ENCODE results near the gene STUB1. TPM values are rescaled to one million over a fixed set of nuclear protein-coding genes. Genes with fewer than 3 reads are reported as not detected.
A peak's percentile ranks its signal among the peaks of the same experiment; 100 is the strongest.

Gene STUB1
- total RNA-seq, 4 donors from 2014 or later, result 155 to 215 (median 178) TPM

GRCh38 chr16:718389-718788, 38.2 kb downstream of the STUB1 start:
- intact Hi-C loops (cut with DNase I), result no loop called here
- peaks cover 43 to 78% (median 66%) of the 10 kb centered on the region in 4 donors for H3K4me1 ChIP-seq

GRCh38 chr16:718922-719321, 38.7 kb downstream of the STUB1 start:
- no peaks in the 10 kb centered on the region for H3K9me3 ChIP-seq
- no peak overlapping the region for H3K4me3 ChIP-seq
- WGBS, result 87% methylated on average over 5 of the region's 6 CpGs
- peaks cover 0 to 4% (median 0%) of the 10 kb centered on the region in 4 donors for H3K27me3 ChIP-seq
- H3K4me1 ChIP-seq, result peaks cover 43 to 77% (median 65%) of the 10 kb centered on the region in 4 donors
- H3K27ac ChIP-seq (replicated peaks in 1 of 4), result no peak overlapping the region
- no peak for DNase-seq (ENCODE audit: extremely low spot score)
- intact Hi-C loops (cut with DNase I), result no loop called here
- no peak for TF ChIP-seq EP300 (IDR thresholded peaks at IDR 0.05)
- no peak for TF ChIP-seq POLR2A (IDR thresholded peaks at IDR 0.05; ENCODE audit: low read depth)
- TF ChIP-seq POLR2AphosphoS5 (IDR thresholded peaks at IDR 0.05), result no peak
- no peak for TF ChIP-seq CTCF (IDR thresholded peaks at IDR 0.05)
- H3K36me3 ChIP-seq, result peaks cover 0 to 10% (median 8%) of the 10 kb centered on the region in 4 donors

More at GRCh38 chr16:718389-718788, 38.2 kb downstream of the STUB1 start:
- DNase-seq (ENCODE audit: extremely low spot score), result no peak
- H3K4me3 ChIP-seq, result no peak overlapping the region
- TF ChIP-seq POLR2A (IDR thresholded peaks at IDR 0.05; ENCODE audit: low read depth) (no peak), EP300 (IDR thresholded peaks at IDR 0.05) (no peak), CTCF (IDR thresholded peaks at IDR 0.05) (no peak), POLR2AphosphoS5 (IDR thresholded peaks at IDR 0.05) (no peak)
- H3K36me3 ChIP-seq, result peaks cover 0 to 10% (median 8%) of the 10 kb centered on the region in 4 donors
- peaks cover 0 to 7% (median 0%) of the 10 kb centered on the region in 4 donors for H3K27me3 ChIP-seq
- H3K27ac ChIP-seq (replicated peaks in 1 of 4), result no peak overlapping the region
- no peaks in the 10 kb centered on the region for H3K9me3 ChIP-seq
- 88% methylated on average over 8 of the region's 9 CpGs for WGBS

GRCh38 chr16:719815-720446, 39.7 kb downstream of the STUB1 start:
- H3K27me3 ChIP-seq, result peaks cover 0 to 9% (median 0%) of the 10 kb centered on the region in 4 donors
- H3K4me1 ChIP-seq, result peaks cover 37 to 68% (median 56%) of the 10 kb centered on the region in 4 donors
- TF ChIP-seq POLR2AphosphoS5 (IDR thresholded peaks at IDR 0.05) (no peak), EP300 (IDR thresholded peaks at IDR 0.05) (no peak), CTCF (IDR thresholded peaks at IDR 0.05) (no peak), POLR2A (IDR thresholded peaks at IDR 0.05; ENCODE audit: low read depth) (no peak)
- peak overlapping the region; percentile 67 to 98 (median 75) for H3K4me3 ChIP-seq
- intact Hi-C loops (cut with DNase I), result no loop called here
- no peaks in the 10 kb centered on the region for H3K9me3 ChIP-seq
- no peak for DNase-seq (ENCODE audit: extremely low spot score)
- peaks cover 0 to 10% (median 8%) of the 10 kb centered on the region in 4 donors for H3K36me3 ChIP-seq
- 10% methylated on average over 13 of the region's 16 CpGs for WGBS
- peak overlapping the region; percentile 81 to 94 (median 91) for H3K27ac ChIP-seq (replicated peaks in 1 of 4)

GRCh38 chr16:720447-720989, 40.3 kb downstream of the STUB1 start:
- no peak for DNase-seq (ENCODE audit: extremely low spot score)
- Histone ChIP-seq H3K4me3 (peak overlapping the region; percentile 67 to 98 (median 75)), H3K4me1 (peaks cover 37 to 65% (median 53%) of the 10 kb centered on the region in 4 donors), H3K27ac (replicated peaks in 1 of 4) (peak overlapping the region; percentile 81 to 94 (median 91)), H3K27me3 (peaks cover 0 to 15% (median 0%) of the 10 kb centered on the region in 4 donors), H3K9me3 (no peaks in the 10 kb centered on the region), H3K36me3 (peaks cover 0 to 10% (median 8%) of the 10 kb centered on the region in 4 donors)
- TF ChIP-seq POLR2AphosphoS5 (IDR thresholded peaks at IDR 0.05) (no peak), CTCF (IDR thresholded peaks at IDR 0.05) (no peak), POLR2A (IDR thresholded peaks at IDR 0.05; ENCODE audit: low read depth) (no peak), EP300 (IDR thresholded peaks at IDR 0.05) (no peak)
- intact Hi-C loops (cut with DNase I), result no loop called here
- WGBS, result 0% methylated on average over 24 of the region's 38 CpGs
